ENCODE data around the gene CDH26.

DNA sequence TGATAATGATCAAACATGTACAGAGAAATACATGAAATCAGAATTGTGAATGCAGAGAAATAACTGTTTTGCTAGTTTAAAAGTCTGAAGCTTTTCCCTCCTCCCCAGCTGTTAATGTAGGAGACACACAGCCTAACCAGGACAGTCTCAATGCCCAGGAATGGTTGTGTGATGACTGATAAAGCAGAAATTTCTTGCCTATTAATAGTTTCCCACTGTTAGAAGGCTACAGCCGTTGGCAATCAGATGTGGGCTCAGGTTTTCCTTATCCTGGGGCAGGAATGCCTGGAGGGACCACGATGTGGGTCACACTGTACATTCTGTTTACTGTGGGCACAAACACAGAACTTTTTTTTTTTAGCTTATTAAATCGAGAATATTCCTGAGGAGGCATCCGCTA is 20.0 kb upstream of the CDH26 start:
- TF ChIP-seq, protein P1, sequence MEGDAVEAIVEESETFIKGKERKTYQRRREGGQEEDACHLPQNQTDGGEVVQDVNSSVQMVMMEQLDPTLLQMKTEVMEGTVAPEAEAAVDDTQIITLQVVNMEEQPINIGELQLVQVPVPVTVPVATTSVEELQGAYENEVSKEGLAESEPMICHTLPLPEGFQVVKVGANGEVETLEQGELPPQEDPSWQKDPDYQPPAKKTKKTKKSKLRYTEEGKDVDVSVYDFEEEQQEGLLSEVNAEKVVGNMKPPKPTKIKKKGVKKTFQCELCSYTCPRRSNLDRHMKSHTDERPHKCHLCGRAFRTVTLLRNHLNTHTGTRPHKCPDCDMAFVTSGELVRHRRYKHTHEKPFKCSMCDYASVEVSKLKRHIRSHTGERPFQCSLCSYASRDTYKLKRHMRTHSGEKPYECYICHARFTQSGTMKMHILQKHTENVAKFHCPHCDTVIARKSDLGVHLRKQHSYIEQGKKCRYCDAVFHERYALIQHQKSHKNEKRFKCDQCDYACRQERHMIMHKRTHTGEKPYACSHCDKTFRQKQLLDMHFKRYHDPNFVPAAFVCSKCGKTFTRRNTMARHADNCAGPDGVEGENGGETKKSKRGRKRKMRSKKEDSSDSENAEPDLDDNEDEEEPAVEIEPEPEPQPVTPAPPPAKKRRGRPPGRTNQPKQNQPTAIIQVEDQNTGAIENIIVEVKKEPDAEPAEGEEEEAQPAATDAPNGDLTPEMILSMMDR (conservative IDR thresholded peaks at IDR 0.05): no peak
- TF ChIP-seq ZFX (IDR thresholded peaks at IDR 0.05): no peak

Measured in C4-2B (cell line).